SJSA1 (cell line): Measurements from ENCODE around the gene MDM1. TPM values are rescaled to one million over a fixed set of nuclear protein-coding genes. Genes with fewer than 3 reads are reported as not detected.

Experiments used
- DNase-seq, 2 experiments: peaks; one replicate each; pipeline ENCODE4 v3.0.0-alpha.2; 2015 to 2020; ENCODE audit warnings: low spot score in 2 of 2, low read depth in 1 of 2
- H3K27ac ChIP-seq: fragments of 250-450 bp; sonication (Bioruptor Pico); 2 replicates; pipeline ENCODE4 v1.5.1; 2020; ENCODE audit warnings: mild to moderate bottlenecking, moderate library complexity
- H3K27me3 ChIP-seq: fragments of 250-450 bp; sonication (Bioruptor Pico); replicated peaks from 2 replicates; pipeline ENCODE4 v1.5.1; 2020; ENCODE audit warnings: mild to moderate bottlenecking, moderate library complexity
- H3K36me3 ChIP-seq: fragments of 250-450 bp; sonication (Bioruptor Pico); 2 replicates; pipeline ENCODE4 v1.5.1; 2020; ENCODE audit warnings: mild to moderate bottlenecking
- H3K4me1 ChIP-seq: fragments of 250-450 bp; sonication (Bioruptor Pico); replicated peaks from 2 replicates; pipeline ENCODE4 v1.6.1; 2021; ENCODE audit warnings: mild to moderate bottlenecking
- H3K4me3 ChIP-seq: fragments of 250-450 bp; sonication (Bioruptor Pico); 2 replicates; pipeline ENCODE4 v1.5.1; 2020; ENCODE audit warnings: mild to moderate bottlenecking
- H3K9me3 ChIP-seq: fragments of 250-450 bp; sonication (Bioruptor Pico); replicated peaks from 2 replicates; pipeline ENCODE4 v1.5.1; 2020; ENCODE audit warnings: mild to moderate bottlenecking
- total RNA-seq: library from RNA; depleted of rRNA; stranded (reverse); fragments of >200 nt; shearing (Covaris generic); gene quantifications from 2 replicates; pipeline ENCODE4 v1.2.3, GENCODE V29; 2014

The MDM1 gene
- total RNA-seq, 1 experiment from 2014 or later, result 17.1 TPM

GRCh38 chr12:68321140-68321539 lies 11.0 kb downstream of the MDM1 start:
- Histone ChIP-seq H3K27me3 (no peaks in the 10 kb centered on the region), H3K4me1 (no peaks in the 10 kb centered on the region), H3K9me3 (no peaks in the 10 kb centered on the region), H3K4me3 (no peak overlapping the region), H3K36me3 (peaks cover 19% of the 10 kb centered on the region), H3K27ac (no peak overlapping the region)
- no peak for DNase-seq

- H3K9me3 ChIP-seq, result no peaks in the 10 kb centered on the region
- H3K36me3 ChIP-seq, result peaks cover 16% of the 10 kb centered on the region
- no peaks in the 10 kb centered on the region for H3K27me3 ChIP-seq
- H3K4me3 ChIP-seq, result no peak overlapping the region
- H3K4me1 ChIP-seq, result no peaks in the 10 kb centered on the region
- DNase-seq, result no peak
- no peak overlapping the region for H3K27ac ChIP-seq
Measured at GRCh38 chr12:68319988-68320623, 12.1 kb downstream of the MDM1 start.

DNA sequence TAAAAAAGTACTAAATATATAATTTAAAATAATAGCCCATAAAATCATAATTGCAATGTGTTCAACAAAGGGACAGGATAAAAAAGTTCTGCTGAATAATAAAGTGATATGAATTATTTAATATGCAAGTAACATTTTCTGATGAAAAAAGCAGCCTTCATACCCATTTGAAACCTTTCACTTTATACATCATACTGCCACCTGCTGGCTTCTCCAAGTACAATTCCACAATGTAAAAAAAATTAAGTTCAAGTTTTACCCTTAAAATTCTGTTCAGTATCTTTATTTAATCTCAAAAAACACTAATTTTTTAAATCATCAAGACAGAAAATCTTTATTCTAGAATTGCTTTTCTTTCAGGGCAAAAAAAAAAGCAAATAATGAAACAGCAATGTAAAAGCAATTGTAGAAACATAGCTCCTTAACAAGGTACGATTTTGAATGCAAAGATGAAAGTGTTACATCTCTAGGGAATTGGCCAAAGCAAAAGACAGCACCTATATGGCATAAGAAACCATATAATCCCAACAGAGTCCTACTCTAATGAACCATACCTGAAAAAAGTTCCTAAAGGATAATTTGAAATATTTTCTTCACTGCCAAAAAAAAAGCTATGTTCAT lies 15.0 kb downstream of the MDM1 start:
- no peaks in the 10 kb centered on the region for H3K27me3 ChIP-seq
- no peak overlapping the region for H3K4me3 ChIP-seq
- H3K27ac ChIP-seq, result no peak overlapping the region
- no peaks in the 10 kb centered on the region for H3K4me1 ChIP-seq
- DNase-seq, result no peak
- H3K9me3 ChIP-seq, result no peaks in the 10 kb centered on the region
- H3K36me3 ChIP-seq, result peaks cover 26% of the 10 kb centered on the region

DNA sequence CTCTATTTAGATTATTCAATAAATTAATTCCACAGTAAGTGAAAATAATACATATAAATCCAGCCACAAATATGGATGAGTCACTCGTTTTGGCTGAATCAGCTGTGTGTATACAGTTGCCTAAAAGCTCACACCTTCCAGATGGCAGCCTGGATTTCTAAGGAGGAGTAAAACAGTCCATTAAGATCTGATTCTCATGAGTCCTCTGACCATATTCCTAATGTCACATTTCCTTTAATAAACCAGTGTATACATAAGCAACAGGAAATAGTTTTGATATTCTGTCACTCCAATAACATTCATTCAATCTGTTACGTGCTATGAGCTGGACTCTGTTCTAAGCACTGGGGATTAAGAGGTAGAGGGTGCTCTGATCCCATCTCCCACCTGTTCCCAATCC lies 21.8 kb downstream of the MDM1 start:
- H3K27me3 ChIP-seq, result no peaks in the 10 kb centered on the region
- no peak overlapping the region for H3K27ac ChIP-seq

DNA sequence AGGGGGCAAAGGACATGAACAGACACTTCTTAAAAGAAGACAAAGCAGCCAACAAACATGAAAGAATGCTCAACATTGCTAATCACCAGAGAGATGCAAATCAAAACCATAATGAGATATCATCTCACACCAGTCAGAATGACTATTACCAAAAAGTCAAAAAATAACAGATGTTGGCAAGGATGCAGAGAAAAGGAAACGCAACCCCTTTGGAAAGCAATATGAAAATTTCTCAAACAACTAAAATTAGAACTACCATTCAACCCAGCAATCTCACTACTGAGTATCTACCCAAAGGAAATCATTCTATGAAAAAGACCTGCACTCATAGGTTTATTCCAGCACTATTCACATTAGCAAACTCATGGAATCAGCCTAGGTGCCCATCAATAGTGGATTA lies 25.6 kb downstream of the MDM1 start:
- no peaks in the 10 kb centered on the region for H3K9me3 ChIP-seq
- H3K27ac ChIP-seq, result no peak overlapping the region
- peaks cover 30% of the 10 kb centered on the region for H3K36me3 ChIP-seq
- no peak overlapping the region for H3K4me3 ChIP-seq
- no peaks in the 10 kb centered on the region for H3K27me3 ChIP-seq
- DNase-seq, result no peak
- H3K4me1 ChIP-seq, result 0 out of 2 replicates have a peak, but pooled peaks cover 4% of the 10 kb centered on the region

More for the DNA sequence above, 21.8 kb downstream of the MDM1 start:
- H3K9me3 ChIP-seq, result no peaks in the 10 kb centered on the region
- peaks cover 46% of the 10 kb centered on the region for H3K36me3 ChIP-seq
- DNase-seq, result no peak
- no peak overlapping the region for H3K4me3 ChIP-seq
- 0 out of 2 replicates have a peak, but pooled peaks cover 4% of the 10 kb centered on the region for H3K4me1 ChIP-seq

GRCh38 chr12:68305278-68305677 lies 26.9 kb downstream of the MDM1 start:
- H3K27me3 ChIP-seq, result no peaks in the 10 kb centered on the region
- H3K9me3 ChIP-seq, result no peaks in the 10 kb centered on the region
- peaks cover 26% of the 10 kb centered on the region for H3K36me3 ChIP-seq
- no peak overlapping the region for H3K27ac ChIP-seq
- H3K4me3 ChIP-seq, result no peak overlapping the region
- DNase-seq, result no peak
- H3K4me1 ChIP-seq, result 0 out of 2 replicates have a peak, but pooled peaks cover under 1% of the 10 kb centered on the region

GRCh38 chr12:68304626-68305025 lies 27.5 kb downstream of the MDM1 start:
- Histone ChIP-seq H3K9me3 (no peaks in the 10 kb centered on the region), H3K27me3 (no peaks in the 10 kb centered on the region), H3K4me3 (no peak overlapping the region), H3K36me3 (peaks cover 22% of the 10 kb centered on the region), H3K27ac (no peak overlapping the region), H3K4me1 (no peaks in the 10 kb centered on the region)
- no peak for DNase-seq

- DNase-seq, result no peak
- no peak overlapping the region for H3K27ac ChIP-seq
- no peak overlapping the region for H3K4me3 ChIP-seq
- H3K4me1 ChIP-seq, result no peaks in the 10 kb centered on the region
- no peaks in the 10 kb centered on the region for H3K27me3 ChIP-seq
- H3K9me3 ChIP-seq, result no peaks in the 10 kb centered on the region
- H3K36me3 ChIP-seq, result peaks cover 14% of the 10 kb centered on the region
Measured at GRCh38 chr12:68303850-68304249, 28.3 kb downstream of the MDM1 start.

DNA sequence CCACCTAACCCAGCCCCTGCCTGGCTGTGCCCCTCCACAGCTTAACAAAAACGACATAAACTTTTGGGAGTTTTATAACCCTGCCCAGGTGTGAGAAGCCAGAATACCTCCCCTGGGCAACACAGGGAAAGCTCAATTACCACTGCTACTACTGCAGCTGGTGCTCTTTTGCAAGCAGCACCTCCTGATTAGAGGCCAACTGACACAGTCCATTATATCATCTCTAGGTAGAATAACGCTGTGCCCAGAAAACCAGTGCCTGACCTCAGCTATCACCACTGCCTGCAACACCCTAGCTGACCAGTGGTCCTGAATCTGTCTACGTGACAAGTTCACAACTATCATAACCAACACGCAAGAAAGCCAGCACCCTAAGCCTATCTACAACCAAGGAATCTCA lies 34.2 kb downstream of the MDM1 start:
- Histone ChIP-seq H3K36me3 (peaks cover 9% of the 10 kb centered on the region), H3K4me1 (no peaks in the 10 kb centered on the region), H3K4me3 (no peak overlapping the region), H3K27me3 (no peaks in the 10 kb centered on the region), H3K27ac (no peak overlapping the region), H3K9me3 (no peaks in the 10 kb centered on the region)
- no peak for DNase-seq

GRCh38 chr12:68294251-68294650 lies 37.9 kb downstream of the MDM1 start:
- Histone ChIP-seq H3K4me1 (no peaks in the 10 kb centered on the region), H3K36me3 (peaks cover 3% of the 10 kb centered on the region; the same call in 1 of the 2 replicates), H3K4me3 (no peak overlapping the region), H3K27me3 (no peaks in the 10 kb centered on the region), H3K9me3 (no peaks in the 10 kb centered on the region), H3K27ac (no peak overlapping the region)
- no peak for DNase-seq

GRCh38 chr12:68293347-68293746 lies 38.8 kb downstream of the MDM1 start:
- no peak for DNase-seq
- H3K4me3 ChIP-seq, result no peak overlapping the region

GRCh38 chr12:68292151-68292943 lies 39.8 kb downstream of the MDM1 start:
- Histone ChIP-seq H3K4me3 (no peak overlapping the region), H3K27ac (no peak overlapping the region), H3K9me3 (no peaks in the 10 kb centered on the region), H3K36me3 (peaks cover 3% of the 10 kb centered on the region; the same call in 1 of the 2 replicates), H3K27me3 (no peaks in the 10 kb centered on the region), H3K4me1 (no peaks in the 10 kb centered on the region)
- no peak for DNase-seq

More at GRCh38 chr12:68293347-68293746, 38.8 kb downstream of the MDM1 start:
- Histone ChIP-seq H3K4me1 (no peaks in the 10 kb centered on the region), H3K27ac (no peak overlapping the region), H3K27me3 (no peaks in the 10 kb centered on the region), H3K9me3 (no peaks in the 10 kb centered on the region), H3K36me3 (peaks cover 3% of the 10 kb centered on the region; the same call in 1 of the 2 replicates)

- DNase-seq, result no peak
- Histone ChIP-seq H3K4me1 (no peaks in the 10 kb centered on the region), H3K27me3 (no peaks in the 10 kb centered on the region), H3K36me3 (peaks cover 2% of the 10 kb centered on the region; the same call in 1 of the 2 replicates), H3K9me3 (no peaks in the 10 kb centered on the region), H3K4me3 (no peak overlapping the region), H3K27ac (no peak overlapping the region)
Measured at GRCh38 chr12:68291396-68292036, 40.6 kb downstream of the MDM1 start.
